CD4-positive, alpha-beta T cell treated with Interleukin-12 subunit alpha and Interleukin-12 subunit beta, for 1 hour (primary cell): Measurements from ENCODE around the gene GALNTL6.

Source experiments
- DNase-seq: peaks from one replicate; pipeline ENCODE4 v3.0.0-alpha.2; 2020

The GALNTL6 gene

DNA sequence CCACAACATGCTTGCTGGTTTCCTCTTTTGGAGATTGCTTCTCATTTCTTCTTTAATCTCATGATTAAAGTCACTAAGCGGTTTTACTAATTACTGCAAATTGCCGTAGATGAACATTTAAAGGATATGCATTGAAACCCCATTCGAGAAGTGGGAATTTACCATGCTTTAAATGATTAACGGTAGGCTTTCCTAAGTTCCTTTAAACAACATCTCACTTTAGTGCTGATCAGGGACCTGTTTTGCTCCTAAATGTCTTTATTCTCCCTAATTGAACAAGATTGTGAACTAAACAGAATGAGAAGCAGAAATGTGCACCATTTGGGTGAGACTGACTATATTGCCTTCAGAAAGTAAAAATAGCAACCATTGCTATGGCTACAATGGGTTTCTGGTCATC, 430.3 kb downstream of the GALNTL6 start:
- DNase-seq: no peak

DNA sequence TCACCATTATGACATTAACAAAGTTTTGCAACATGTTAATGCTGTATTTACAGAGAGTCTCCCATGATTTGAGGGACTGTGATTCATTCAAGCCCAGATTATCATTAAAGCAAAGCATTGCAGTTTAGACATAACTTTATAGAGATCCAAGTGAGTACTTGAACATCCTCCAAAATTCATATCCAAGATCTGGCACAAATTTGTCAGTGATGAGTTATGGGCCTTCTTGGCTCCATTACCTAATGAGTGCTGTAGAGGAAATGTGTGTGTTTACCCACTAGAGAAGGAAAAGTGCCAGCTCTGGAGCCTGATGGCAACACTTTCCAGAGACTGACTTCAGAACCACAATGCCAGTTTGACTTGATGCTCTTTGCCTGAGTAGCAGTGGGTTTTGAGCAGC, 432.3 kb downstream of the GALNTL6 start:
- DNase-seq: no peak

DNA sequence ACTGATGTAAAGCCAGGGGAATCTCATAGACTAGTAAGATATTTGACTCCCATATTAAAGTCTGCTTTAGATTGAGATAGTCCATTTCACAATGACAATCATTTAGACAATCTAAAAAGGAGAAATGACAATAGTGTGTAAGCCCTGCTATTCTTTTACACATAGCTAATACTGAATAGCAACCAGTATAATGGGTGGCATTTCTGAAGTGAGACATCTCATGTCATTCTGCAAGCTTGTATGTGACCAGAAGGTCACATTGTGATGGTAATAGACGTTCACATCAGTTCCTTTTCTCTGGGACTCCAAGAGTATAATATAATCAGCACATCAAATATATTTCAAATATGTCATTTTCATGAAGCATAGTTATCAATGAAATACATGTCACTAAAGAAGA, 440.2 kb downstream of the GALNTL6 start:
- no peak for DNase-seq

DNA sequence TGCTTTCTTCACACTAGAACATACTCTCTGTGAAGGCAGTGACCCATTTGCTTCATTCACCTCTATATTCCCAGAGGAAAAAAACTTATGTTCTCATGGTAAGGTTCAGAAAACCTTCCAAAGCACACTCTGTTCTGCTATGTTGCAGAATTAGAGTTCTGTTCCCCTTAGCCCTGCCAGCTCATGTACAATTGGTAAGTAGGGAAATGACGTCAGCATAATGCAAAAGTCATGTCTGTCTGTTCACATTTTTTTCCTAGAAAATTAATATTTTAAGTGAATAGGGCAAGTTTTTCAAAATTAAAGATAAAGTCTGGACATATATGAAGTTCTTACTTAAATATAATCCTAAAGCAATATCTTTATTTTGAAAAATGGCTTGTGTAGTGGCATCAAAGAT, 443.6 kb downstream of the GALNTL6 start:
- DNase-seq: no peak

DNA sequence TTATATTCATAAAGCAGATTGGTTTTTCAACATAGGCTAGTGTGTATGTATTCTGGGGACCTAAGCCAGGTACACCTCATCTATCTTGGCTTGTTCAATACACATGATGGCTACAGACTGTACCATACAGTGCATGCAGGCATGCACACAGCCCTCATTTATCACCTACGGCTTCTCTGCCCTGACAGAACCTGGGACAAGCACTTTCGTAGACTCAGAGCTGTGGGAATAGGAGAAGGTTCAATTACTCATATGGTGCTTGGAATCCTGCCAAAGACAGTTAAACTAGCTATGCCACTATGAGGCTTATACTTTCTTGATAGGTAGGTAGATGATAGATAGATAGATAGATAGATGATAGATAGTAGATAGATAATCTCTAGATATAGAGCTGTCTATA, 457.2 kb downstream of the GALNTL6 start:
- no peak for DNase-seq

DNA sequence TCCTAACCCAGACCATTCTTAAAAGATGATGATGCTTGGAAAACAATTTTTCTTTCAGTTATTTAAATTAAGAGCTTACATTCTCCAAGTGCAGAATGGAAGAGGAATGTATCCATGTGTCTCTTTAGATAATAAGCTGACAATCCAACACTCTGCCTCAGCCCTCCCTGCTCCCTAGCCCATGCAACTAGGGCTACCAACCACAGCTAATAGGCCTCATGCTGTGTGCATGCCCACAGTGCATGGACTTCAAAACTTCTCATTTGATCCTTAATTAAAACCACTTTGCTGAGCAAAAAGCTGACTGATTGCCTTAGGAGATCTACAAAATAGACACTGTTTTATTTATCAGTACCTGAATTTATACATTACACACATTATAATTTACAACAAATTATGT, 473.9 kb downstream of the GALNTL6 start:
- no peak for DNase-seq

DNA sequence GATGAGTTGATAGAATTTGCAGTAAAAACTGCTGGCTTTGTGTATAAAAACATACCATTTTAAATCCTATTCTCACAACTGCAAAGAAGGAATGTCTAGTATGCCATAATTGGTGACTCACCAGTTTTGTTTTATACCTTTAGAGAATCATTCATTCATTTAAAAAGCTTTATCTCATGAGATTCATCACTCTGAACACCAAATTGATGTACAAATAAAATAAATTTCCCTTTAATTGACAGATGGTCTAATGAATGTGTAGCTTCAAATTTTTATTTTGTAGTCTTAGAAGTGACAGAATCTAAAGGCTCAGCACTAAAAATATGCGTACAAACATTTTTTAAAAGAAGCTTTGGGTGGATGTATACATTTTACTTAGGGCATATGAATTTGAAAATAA, 492.5 kb downstream of the GALNTL6 start:
- no peak for DNase-seq

DNA sequence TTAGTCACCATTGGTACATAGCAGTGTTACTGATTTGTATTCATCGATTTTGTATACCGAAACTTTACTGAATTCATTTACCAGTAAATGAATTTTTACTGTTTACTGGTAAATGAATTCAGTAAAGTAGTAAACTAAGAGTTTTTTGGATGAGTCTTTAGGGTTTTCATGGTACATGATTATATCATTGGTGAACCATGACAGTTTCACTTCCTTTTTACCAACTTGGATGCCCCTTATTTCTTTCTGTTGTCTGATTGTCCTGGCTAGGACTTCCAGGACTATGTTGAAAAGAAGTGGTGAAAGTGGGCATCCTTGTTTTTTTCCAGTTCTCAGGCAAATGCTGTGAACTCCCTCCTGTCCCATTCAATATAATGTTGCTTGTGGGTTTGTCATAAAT, 494.9 kb downstream of the GALNTL6 start:
- no peak for DNase-seq

DNA sequence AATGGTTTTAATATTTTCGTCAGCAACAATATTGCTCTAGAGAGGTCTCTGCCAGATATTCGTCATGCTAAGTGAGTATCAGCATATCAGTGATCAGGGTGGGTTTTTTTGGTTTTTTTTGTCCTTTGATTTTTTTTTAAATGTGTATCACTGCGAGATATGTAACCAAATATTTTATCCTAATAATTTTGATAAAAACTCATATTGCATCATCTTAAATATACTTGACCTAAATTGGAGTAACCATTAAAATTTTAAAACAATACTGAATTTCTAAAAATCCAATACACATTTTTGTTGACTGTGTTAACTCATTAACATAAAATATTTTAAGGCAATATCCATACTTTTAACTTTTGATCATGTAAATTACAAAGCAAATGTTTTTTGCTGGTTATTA, 498.5 kb downstream of the GALNTL6 start:
- DNase-seq: no peak

DNA sequence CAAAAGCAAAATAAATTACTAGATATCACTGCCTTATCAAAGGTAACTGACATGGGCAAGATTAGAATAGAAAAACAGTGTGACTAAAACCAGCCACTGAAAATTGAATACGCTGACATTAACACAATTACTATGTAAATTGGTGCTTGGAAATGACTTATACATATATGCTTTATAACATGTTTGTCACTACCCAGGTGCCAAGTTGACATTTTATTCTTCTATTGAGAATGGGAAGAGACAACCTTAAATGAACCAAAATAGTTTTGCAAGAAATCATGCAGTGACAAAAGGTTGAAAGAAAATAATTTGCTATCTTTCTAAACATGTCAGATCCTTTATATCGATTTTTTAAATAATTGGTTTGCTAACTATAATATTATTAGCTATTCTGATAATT, 510.1 kb downstream of the GALNTL6 start:
- DNase-seq: no peak

DNA sequence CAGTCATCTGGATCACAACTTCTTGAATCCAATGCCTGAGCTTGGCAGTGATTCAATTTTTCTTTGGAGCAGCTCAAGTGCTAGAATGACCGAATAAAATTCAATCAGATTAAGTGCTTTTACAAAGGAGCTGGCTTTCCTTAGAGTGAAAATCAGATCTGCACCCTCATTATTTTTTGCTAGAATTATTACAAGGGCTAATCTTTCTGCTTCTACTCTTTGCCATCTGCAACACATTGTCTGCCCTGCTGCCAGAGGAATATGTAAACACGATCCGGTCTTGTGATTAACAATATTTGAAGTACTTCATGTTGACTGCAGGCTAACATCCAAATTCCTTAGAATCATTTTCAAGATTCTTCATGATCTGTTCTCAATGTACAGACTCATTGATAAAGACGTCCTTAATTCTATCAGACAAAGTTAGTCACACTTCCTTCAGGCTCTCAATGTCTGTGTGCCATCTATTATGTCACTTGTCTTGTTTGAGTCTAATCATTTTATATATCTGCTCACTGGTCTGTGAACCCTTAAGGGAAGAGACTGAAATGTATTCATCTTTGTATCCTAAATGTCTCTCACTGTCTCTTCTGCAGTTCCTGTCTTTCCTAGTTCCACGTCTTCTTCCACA, 531.2 kb downstream of the GALNTL6 start:
- DNase-seq: no peak

DNA sequence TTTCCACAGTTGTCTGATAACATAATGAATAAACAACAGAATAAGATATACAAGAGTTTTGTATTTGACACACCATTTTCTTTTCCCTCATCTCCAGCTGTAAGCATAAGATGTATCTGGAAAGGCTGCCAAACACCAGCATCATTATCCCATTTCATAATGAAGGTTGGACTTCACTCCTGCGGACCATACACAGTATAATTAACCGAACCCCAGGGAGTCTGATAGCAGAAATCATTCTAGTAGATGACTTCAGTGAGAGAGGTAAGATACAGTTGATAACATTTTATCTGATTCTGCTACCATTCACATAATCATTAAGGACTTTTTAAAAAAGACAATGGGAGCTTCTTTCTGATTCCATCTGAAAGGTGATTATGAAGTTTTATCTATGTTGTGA, 535.2 kb downstream of the GALNTL6 start:
- DNase-seq: no peak

DNA sequence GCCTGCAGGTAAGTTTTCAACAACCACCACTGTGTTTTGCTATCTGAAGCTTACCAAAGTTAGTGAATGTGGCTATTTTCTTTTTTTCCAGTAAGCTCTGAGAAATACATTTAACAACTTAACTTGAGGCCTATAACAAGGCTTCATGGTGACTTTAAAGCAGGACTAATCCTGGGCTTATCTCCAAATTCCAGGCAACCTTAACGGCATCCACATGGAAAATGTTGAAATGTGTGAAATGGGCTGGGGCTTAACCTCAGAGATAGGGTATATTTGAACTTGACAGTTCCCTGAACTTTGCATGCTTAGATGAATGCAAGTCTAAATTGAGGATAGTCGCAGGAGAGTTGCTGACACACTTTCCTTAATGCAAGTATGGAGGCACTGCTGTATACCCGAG, 539.2 kb downstream of the GALNTL6 start:
- DNase-seq: no peak

DNA sequence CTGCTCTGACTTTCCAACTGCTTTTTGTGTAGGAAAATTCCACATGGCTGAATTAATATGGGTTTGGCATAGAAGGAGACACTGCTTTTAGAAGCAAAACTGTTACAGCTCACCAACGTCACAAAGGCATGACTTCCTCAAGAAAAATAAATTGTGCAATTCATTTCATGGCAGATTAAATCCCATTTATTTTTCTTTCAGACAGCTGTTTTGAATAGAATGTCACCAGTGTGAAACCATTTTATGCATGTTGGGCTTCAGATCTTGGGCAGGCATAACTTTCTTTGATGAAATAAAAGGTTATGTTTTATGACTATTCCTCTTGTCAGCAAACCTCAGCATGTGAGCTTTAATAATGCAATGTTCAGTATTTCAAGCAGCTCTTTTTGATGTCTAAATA, 542.8 kb downstream of the GALNTL6 start:
- no peak for DNase-seq

DNA sequence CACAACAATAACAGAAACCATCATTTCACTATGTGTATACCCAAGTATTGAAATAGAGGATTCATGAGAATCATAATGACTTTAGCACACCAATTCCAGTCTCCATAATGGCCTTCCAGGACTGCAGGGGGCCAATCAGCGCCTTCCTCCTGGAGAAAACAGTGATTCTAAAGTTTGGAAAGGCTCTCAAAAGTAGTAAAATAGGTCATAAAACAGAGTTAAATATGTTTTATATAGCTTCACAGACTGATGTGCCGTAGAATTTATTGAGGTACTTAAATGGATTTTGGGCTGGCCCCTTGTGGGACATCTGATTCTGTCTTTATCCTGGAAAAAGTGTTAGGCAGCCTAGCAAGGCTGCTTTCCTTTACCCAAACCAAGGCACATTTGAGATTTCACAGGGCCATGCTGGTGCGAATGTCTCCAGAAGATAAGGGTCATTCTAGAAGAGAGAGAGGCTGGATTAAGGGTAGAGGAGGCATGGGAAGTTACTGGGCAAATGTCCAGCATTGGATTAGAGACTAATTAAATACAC, 543.9 kb downstream of the GALNTL6 start:
- DNase-seq: no peak

DNA sequence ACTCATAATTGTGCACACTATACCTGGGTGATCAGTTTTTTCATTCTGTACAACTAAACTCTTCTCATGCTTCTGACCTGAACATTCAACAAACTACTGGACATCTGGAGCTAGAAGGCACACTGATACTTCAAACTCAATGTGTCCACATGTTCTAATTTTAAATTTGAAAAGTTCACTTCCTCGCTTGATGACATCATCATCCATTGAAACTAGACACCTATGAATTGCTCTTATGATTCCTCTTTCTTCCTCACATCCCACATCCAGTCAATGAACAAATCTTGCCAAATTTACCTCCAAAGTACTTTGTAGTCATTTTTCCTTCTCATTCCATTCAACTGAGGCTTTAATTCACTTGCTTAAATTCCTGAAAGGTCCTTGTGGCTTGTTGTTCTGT, 549.4 kb downstream of the GALNTL6 start:
- no peak for DNase-seq

DNA sequence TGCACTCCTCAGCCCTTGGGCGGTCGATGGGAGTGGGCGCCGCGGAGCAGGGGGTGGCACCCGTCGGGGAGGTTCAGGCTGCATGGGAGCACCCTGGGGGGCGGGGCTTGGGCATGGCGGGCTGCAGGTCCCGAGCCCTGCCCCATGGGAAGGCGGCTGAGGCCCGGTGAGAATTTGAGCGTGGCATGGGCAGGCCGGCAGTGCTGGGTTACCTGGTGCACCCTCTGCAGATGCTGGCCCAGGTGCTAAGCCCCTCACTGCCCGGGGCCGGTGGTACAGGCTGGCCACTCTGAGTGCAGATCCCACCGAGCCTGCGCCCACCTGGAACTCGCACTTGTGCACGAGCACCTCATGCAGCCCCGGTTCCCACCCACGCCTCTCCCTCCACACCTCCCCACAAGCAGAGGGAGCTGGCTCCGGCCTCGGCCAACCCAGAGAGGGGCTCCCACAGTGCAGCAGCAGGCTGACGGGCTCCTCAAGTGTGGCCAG, 556.3 kb downstream of the GALNTL6 start:
- DNase-seq: no peak

DNA sequence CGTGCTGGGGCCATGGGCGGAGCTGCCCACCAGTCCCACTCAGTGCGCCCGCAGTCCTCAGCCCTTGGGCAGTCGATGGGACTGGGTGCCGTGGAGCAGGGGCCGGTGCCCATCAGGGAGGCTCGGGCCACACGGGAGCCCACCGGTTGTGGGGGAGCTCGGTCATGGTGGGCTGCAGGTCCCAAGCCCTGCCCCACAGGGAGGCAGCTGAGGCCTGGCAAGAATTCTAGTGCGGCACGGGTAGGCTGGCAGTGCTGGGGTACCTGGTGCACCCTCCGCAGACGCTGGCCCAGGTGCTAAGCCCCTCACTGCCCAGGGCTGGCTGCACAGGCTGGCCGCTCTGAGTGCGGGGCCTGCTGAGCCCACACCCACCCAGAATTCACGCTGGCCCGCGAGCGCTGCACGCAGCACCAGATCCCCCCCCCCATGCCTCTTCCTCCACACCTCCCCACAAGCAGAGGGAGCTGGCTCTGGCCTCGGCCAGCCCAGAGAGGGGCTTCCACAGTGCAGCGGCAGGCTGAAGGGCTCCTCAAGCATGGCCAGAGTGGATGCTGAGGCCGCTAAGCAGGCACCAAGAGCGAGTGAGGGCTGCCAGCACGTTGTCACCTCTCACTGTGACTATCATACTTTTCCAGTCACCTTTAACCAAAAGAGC, 564.4 kb downstream of the GALNTL6 start:
- DNase-seq: no peak

DNA sequence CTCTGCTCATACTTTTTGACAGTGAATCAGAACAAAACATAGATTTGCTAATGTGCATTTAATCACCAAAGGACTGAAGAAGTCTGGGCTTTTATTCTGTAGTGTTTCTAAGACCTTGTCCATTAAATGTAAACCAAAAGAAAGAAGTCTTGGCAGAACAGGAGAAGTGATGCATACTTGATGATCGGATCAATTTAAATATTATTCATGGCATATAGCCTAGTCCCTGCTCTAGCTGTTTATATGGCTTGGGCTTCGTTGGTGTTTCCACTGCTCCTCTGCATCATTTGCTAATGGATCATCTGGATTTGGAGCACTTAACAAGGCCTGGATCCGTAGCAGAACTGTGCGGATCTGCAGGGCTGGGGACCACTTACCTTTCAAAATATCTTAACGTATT, 566.6 kb downstream of the GALNTL6 start:
- DNase-seq: no peak

DNA sequence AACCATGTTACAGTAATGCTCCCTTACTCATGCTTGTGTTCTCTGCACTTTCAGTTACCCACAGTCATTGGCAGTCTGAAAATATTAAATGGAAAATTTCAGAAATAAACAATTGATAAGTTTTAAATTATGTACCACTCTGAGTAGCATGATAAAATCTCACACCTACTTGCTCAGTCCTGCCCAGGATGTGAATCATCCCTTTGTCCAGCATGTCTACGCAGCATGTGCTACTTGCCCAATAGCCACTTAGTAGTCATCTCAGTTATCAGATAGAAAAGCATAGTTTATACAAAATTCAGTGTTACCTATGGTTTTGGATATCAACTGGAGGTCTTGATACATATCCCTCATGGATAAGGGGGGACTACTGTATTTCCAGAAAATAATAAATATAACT, 577.1 kb downstream of the GALNTL6 start:
- DNase-seq: no peak

DNA sequence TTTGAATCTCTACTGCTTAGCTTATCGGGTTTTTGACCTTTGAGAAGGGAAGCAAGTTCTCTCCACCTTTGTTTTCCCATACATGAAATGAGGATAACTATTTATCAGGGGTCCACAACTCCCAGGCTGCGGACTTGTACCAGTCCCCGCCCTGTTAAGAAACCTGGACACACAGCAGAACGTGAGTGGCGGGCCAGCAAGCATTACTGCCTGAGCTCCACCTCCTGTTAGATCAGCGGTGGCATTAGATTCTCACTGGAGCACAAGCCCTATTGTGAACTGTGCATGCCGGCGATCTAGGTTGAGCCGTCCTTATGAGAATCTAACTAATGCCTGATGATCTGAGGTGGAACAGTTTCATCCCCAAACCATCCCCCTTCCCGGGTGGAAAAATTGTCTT, 579.5 kb downstream of the GALNTL6 start:
- DNase-seq: no peak

DNA sequence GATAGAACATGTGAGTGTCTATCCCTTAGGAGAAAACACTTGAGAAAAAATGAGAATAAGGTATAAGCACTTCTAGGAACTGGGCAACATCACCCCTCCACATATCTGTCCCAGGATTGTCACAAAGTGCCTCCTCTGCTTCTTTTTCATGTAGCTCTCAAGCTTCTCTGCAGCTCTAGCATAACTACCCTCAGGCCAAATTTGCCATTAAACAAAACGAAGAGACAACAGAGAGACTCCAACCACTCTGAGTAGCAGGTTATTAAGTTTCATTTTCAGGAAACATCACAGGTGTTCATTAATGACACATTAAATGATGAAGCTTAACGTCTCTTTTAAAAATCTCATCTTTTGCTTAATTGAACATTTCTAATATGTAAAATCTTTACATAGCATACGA, 580.0 kb downstream of the GALNTL6 start:
- DNase-seq: no peak

DNA sequence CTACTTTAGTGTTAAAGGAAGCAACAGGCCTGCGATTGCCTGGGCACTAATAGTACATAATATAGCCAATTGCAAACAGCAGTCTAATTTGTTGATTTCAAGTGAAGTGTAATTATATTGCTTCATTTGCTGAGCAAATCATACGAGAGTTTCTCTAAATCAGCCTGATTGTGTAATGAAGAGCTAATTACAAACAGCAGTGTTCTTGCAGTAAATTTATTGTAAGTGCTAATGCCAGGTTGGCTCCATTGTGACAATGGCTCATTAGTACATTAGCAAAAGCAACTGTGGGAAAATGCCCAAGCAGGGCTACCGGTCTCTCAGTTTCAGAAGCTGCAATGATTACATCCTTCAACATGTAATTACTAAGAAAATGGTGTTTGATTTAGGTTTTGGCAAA, 591.5 kb downstream of the GALNTL6 start:
- DNase-seq: no peak

DNA sequence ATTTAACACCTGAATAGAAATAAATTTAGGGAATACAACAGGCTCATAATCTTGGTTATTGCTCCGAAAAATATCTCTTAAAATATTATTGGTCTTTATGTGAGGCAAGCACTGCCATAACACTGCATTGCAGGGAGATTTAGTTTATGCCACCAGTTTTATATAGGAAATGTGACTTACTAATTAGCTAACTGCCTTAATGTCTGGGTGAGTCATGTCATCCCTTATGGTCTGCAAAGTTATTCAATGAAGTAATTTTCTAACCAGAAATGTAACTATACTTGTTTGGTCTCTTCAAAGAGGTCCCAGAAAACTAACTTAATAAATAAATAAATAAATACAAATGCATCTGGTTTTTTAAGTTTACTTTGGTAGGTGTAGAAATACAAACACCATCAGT, 597.2 kb downstream of the GALNTL6 start:
- DNase-seq: no peak

DNA sequence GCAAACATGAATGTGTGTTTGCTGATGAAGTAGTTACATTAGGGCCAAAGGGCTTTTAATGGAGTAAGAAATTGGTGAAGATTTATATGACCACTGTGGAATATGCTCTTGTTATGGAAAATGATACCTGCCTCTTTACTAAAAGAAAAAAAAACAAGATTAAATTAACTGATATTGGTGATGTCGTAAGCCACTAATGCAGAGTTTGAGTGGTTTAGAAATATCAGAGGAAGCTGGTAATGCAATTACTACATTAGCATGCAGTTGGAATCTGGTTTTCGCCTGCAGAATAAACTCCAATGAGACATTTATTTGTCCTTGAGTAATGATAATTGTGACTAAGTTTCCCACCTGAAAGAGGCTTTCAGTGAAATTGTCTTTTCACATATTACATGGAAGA, 597.9 kb downstream of the GALNTL6 start:
- no peak for DNase-seq
